T-helper 2 cell treated with Interferon-gamma antibody and Interleukin-4, amounts not matched to agents 100 ng/mL and 5 ng/mL, for 36 hours (primary cell): ENCODE measurements around the gene KRTDAP. TPM values are rescaled to one million over a fixed set of nuclear protein-coding genes. Genes with fewer than 3 reads are reported as not detected.
"Not testable (repeated sequence)": the region's sequence is repeated elsewhere in the genome, so short reads cannot be mapped to it uniquely, and the experiment has no call there.

ENCODE experiments used
- intact Hi-C: fragments of 100-400 bp; cut with micrococcal nuclease; formaldehyde crosslinking; loops from one replicate; pipeline ENCODE4 v1.15.1; 2023
- total RNA-seq: library from RNA; stranded (reverse); gene quantifications from 2 replicates; pipeline ENCODE4 v1.2.3, GENCODE V29; 2022

Gene KRTDAP
- total RNA-seq, 1 donor from 2014 or later, result not detected

DNA sequence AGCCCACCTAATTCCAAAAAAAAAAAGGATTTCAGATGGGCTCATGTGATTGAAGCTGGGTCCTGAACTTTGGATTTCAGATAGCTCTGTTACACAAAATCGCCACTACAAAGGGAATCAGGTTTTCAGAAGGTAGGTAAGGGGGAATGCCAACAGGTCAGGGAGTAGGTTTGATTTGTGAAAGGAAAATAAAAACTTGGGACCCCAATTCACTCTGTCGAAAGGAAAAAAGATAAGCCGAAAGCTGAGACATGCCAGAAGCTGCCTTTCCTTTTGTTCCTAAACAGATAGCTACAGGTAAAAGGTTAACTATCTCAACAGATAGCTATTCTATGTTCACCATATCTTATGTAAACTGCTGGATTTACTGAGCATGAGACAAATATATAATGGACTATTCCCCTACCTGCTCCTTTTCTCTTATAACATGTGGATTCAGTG, 4.0 kb downstream of the KRTDAP start:
- intact Hi-C loops, result no loop called here

DNA sequence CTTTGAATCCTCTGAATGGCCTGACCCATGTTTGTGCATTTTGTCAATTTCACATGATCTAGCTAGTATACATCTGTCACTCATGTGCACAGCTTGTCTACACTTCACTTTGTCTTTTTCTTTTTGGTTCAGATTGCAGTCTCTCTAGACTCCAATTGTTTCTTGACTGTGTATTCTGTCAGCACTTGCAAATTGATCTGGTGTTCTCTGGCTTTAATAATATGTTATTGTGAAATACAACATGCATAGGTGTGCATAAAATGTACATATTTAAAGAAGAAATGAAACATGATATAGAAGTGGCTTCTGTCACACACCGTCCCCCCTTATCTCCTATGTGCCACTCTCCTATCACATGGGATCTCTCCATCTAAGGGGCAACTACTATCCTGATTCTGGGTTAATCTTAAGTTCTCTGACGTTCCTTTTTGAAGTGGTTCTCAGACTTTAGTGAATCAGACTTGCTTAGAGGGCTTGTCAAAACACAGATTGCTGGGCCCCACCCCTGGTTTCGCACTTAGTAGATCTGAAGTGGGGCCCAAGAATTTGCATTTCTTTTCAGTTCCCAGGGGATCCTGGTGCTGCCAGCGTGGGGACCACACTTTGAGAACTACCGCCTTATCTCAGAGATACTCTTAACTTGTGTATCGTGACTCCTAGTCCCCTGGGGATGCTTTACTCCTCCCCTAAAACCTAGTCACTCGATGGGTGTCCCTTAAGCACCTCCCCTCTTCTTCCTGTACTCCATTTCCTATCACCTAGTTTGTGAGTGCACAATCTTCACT, 5.8 kb downstream of the KRTDAP start:
- intact Hi-C loops, result no loop called here

DNA sequence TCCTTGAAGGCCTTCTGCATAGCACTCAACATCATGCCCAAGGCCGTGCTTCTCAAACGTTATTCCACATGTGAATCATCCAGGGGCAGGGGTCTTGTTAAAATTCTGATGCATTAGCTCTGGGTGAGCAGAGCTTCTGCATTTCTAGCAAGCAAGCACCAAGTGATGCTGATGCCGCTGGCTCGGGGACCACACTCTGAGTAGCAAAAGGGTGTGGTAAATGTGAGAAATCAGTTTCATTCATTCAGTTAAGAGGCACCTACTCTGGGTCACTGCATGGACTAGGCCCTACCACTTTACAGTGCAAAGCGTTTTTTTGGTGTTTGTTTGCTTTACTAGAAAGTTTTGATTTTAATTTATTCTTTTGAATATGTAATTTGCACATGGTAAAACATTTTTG, 7.2 kb downstream of the KRTDAP start:
- intact Hi-C loops, result no loop called here

DNA sequence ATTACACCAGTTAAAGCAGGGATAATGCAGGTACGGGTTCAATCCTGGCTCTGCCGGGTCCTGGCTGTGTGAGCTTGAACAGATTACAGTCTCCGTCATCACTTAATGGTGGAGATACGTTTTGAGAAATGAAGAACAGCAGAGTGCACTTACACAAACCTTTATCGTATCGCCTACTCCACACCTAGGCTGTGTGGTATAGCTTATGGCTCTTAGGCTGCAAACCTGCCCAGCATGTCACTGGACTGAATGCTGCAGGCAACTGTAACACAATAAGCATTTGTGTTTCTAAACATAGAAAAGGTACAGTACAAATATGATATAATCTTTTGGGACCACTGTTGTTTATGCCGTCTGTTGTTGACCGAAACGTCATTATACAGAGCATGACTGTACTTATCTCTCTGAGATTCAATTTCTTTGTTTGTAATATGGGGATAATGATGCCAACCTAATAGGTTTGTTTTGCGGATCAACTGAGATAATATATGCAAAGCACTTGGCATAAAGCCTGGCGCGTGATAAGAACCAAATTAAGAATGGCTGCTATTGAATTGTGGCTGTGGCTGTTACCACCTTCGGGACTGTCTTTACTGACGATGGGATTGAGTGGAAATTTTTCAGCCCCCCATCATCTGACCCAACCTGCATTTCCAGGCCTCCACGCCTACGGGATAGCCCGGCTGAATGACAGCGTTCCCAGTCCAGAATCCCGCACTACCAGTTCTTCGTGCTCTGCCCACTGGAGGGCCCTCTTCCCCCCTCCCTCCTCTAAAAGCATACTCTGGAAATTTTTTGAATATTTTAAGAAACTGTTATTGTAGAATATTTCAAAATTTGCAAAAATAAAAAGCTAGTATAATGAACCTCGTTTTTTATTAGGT, 11.2 kb downstream of the KRTDAP start:
- intact Hi-C loops, result no loop called here

DNA sequence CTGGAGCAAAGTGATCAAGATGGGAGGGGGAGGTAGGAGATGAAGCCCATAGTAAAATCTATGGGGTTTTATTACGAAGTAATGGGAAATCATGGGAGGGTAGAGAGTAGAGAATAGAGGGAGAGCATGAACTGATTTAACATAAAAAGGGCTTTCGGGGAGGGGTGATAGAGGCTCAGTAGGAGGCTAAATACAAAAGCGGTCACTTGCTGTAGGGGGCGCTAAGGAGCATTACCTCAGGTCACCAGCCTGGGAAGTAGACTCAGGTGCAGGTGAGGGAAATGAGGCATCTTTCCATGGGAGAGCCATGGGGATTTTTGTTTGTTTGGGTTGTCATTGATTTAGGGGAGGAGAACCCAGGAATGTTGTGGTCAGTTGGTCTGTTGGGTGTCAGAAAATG, 14.1 kb downstream of the KRTDAP start:
- intact Hi-C loops, result no loop called here

DNA sequence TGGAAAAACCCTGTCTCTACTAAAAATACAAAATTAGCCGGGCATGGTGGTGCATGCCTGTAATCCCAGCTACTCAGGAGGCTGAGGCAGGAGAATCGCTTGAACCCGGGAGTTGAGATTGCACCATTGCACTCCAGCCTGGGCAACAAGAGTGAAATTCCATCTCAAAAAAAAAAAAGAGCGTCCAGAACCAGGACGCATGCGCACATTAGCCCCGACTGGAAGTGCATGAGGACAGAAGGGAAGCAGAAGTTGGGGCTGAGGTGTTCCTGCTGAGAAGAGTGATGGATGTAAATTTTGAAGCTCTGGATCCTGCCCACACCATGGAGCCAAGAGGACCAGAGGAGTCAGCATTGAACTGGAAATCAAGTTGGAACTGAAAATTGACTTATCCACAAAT, 15.7 kb downstream of the KRTDAP start:
- intact Hi-C loops, result not testable (repeated sequence)

DNA sequence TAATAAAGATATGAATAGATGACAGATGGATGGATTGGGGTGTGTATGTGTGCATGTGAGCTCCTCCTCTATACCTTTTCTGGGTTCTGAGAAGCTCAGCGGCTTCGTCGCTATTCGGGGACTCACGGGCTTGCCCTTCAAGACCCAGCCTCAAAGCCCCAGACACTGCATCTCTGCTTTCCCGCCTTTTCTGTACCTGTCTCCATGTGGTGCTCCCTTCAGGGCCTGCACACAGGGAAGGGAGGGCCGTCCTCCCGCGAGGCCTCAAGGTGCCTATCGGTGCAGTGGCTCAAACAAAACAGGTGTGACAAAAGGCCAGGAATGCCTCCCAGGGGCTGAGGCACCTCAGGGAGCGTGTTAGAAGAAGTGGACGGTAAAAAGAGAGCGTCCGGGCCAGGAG, 16.2 kb downstream of the KRTDAP start:
- intact Hi-C loops, result no loop called here

DNA sequence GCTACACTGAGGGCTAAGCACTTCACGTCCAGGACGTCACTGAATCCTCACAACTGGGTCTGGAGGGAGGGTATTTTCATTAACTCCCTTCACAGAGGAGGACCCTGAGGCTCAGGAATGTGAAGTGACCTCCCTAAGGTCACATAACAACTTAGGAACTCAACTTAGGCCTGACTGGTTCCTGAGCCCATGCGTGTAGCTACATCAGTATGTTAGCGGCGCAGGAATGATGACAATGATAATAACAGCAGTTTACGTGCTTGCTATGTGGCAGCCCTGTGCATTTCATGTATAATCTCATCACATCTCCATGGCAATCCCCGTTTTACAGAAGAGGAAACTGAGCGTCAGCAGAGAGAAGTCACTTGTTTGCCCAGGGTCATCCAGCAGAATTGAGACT, 18.3 kb downstream of the KRTDAP start:
- intact Hi-C loops, result no loop called here

DNA sequence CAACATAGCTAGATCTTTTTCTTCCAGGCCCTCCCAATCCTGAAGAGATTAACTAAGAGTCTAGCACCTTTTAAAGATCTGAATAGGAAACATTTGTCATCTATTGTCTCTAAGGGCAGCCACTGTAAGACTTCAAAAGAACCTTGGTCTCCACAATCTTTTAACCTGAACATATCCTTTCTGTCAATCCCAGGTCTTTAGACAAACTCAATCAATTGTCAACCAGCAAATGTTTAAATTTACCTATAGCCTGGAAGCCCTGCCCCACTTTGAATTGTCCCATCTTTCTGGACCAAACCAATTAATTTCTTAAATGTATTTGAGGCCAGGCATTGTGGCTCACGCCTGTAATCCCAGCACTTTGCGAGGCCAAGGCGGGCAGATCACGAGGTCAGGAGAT, 19.2 kb downstream of the KRTDAP start:
- intact Hi-C loops, result not testable (repeated sequence)

DNA sequence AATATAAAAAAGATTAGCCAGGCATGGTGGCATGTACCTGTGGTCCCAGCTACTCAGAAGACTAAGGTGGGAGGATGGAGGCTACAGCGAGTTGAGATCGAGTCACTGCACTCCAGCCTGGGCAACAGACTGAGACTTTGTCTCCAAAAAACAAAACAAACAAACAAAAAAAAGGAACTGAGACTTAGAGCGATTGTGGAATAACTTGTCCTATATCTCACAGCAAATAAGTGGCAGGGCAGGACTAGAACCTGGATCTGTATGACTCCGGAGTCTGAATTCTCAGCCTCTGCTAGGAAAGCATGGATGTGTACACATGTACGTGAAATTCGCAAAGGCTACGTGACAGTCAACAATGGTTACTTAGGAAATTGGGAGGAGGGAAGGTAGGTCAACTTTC, 20.1 kb downstream of the KRTDAP start:
- intact Hi-C loops, result no loop called here

DNA sequence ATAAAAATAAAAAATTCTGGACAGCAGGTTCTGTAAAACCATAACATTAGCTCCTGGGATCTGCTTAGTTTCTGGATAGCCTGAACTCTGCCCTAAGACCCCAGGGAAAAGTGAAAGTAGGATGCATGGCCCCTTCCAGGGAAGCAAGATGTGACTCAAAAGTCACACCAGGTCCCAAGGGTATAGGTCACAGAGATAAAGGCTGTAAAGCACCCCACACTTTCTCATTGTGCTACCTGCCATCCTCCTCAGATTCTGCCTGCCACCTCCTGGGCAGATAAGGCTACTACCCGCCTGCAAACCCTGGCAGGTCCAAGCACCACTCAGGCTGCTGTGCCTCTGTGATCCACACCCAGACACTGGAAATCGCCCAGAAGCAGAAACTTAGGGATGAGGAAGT, 21.6 kb downstream of the KRTDAP start:
- intact Hi-C loops, result loop anchor here (1.0 kb wide), 1 partner anchor 116 kb away; no protein-coding TSS in a partner anchor

DNA sequence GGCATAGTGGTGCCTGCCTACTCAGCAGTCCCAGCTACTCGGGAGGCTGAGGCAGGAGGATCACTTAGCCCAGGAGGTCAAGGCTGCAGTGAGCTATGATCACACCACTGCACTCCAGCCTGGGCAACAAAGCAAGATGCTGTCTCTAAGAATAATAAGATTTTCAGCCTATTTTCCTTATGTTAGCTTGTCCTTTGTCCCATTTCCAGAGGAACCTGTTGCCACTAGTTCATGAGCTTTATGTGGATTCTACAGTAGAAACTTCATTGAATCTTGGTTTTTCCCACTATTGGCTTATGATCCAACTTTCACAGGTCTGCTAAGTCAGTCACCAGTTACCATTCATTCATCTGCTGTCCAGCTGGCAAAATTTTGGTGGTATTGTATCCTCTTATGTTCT, 24.0 kb downstream of the KRTDAP start:
- intact Hi-C loops, result no loop called here

DNA sequence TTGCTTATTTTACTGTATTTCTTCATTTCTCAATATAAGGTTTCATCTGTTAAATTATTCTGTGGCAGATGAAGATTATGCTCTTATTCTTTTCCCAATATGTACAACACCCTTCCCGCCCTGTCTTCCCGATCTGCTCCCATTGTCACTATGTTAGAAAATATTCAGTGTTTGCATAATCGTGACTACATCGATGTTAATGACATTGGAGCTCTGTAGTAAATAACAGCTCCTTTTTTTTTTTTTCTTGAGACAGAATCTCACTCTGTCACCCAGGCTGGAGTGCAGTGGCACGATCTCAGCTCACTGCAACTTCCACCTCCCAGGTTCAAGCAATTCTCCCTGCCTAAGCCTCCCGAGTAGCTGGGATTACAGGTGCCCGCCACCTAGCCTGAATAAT, 27.3 kb downstream of the KRTDAP start:
- intact Hi-C loops, result loop anchor here (1.0 to 2.0 kb wide), 2 partner anchors 12 to 116 kb away; partner anchors contain the start of gene FFAR1

DNA sequence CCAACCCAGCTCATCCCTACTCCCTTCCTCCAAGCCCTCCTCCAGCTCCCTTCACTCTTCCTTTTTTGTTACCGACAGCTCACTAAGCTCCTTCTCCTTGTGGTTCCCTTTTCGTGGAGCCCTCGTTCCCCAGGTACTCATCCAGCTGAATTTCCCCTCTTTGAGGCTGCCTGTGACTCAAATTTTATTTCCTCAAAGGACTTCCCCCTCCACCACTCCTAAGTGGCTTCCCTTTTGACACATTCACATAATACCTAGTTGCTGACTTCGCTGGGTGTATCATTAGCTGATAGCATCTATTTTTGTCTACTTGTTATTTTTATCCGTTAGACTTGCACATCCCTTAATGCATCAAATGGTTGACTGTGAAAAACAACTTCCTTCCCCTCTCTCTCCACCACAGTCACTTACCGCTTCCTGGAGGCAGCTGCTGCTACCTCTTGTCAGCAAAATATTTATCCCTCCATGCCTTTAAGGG, 27.7 kb downstream of the KRTDAP start:
- intact Hi-C loops, result loop anchor here (1.0 to 2.0 kb wide), 2 partner anchors 11 to 116 kb away; partner anchors contain the start of gene FFAR1

DNA sequence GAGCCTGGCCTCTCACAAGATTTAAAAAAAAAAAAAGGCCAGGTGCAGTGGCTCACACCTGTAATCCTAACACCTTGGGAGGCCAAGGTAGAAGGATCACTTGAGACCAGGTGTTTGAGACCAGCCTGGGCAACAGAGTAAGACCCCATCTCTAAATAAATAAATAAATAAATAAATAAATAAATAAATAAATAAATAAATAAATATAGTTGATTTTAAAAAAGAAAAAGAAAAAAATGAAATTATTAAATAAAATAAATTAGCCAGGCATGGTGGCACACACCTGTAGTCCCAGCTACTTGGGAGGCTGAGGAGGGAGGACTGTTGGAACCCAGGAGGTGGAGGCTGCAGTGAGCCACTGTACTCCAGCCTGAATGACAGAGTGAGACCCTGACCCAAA, 28.5 kb downstream of the KRTDAP start:
- intact Hi-C loops, result loop anchor here (1.0 to 2.0 kb wide), 2 partner anchors 10 to 115 kb away; partner anchors contain the start of gene FFAR1

DNA sequence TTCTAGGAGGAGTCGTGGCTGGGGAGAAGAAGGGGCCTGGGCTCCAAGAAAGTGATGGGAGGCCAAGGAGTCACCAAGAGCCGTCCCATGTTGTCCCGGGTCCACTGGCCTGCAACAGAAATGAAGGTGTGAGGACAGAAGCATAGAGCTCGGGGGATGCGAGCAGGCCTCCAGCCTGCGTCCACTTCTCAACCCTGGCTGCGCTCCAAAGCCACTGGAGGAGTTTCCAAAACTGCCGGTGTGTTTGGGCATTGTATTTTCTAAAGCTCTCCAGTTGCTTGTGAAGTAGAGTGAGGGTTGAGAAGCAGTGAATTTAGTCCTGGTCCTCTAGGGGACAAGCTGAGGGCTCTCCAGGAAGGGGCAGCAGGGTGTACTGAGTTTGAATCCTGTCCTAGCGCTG, 29.2 kb downstream of the KRTDAP start:
- intact Hi-C loops, result no loop called here

DNA sequence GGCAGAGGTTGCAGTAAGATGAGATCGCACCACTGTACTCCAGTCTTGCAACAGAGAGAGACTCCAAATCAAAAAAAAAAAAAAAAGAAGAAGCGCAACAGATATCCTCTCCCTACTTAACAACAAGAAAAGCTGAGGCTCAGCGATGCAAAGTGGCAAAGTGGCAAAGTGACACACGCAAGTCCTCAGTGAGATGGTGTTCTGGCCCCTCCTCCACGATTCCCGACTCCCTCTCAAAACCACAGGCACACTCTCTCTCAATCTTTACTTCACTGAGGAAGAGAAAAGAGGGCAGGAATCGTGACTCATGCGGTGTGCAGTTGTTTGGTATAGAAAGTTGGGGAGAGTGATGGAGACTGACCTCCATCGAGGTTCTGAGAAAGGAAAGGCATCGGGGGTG, 29.7 kb downstream of the KRTDAP start:
- intact Hi-C loops, result no loop called here

DNA sequence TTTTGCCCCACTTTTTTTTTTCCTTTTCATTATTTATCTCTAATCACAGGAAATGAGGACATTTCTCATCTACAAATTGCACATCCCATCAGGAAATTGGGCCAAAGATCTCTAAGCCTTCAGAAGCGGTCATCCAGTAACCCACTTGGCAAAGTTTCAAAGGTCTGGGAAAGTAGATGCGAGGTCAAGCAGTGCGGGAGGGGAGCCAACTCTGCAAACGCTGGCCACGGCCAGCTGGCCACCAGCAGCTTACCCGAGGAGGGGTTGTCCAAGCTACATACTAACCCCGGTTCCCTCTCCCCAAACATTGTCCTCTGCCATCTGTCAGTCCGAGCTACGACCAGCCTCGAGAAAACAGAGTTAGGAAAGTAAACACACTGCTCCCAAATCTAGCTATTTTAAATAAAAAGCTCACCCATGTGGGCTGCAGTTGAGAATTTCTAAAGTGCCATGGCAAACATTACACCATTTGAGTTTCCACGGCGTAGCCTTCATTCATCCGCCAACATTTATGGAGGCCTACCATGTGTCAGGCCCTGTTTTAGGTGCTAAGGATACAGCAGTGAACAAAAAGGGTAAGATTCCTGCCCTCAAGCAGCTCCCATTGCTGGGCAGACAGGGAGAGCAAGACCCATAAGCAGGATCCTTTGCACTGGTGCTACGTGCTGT, 30.7 kb downstream of the KRTDAP start:
- intact Hi-C loops, result no loop called here

DNA sequence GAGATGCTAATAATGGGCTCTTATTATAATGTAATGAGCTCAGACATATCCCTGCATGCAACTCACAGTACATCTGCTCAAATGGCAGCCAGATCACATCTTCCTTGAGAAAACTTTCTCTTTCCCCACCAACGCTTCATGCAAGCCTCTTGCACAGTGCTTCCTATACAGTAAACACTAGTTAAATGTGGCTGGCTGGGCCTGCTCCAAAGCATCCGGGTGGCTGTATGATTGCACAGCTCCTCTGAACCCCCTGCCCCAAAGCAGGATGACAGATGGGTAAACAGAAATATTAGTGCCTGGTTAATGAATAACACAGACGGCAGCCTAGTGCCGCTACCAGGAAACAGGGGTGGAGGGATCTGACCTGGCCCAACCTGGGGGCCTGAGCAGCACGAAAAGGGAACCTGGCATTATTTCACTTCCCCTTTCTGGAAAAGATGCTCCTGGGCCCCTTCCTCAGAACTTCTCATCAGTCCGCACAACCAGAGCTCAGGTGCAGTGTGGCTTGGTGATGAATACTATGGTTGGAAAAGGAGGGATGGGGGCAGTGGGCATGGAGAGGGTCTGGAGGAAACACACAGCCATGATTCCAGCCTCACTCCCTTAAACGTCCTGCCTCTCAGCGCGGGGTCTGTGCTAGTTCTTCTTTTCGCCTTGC, 31.4 kb downstream of the KRTDAP start:
- intact Hi-C loops, result no loop called here

DNA sequence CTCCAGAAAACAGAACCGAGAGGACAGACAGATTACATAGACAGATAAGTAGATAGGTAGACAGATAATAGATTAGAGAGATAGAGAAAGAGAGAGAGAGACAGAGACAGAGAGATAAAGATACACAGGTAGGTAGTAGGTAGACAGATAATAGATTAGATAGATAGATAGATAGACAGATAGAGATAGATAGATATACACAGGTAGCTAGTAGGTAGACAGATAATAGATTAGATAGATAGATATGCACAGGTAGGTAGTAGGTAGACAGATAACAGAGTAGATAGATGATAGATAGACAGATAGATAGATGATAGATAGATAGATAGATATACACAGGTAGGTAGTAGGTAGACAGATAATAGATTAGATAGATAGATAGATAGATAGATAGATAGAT, 32.1 kb downstream of the KRTDAP start:
- intact Hi-C loops, result no loop called here

DNA sequence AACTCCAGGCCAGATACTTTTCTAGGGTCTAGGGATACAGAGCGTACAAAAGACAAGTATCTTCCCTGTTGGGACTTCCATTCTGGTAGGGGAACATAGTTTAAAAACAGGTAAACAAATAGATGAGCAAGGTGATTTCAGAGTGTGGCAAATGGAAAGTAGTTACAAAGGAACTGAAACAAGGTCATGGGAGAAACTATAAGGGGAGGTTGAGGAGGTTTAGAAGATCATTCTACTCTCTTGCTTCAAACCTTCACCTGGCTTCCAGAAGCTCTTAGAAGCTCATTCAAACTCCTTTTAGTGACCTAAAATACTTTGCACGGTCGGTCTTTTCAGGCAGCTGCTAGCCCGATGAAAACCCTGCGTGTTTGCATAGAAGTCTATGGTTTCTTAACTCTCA, 33.1 kb downstream of the KRTDAP start:
- intact Hi-C loops, result no loop called here
